Activated CD8-positive, alpha-beta T cell treated with anti-CD3 and anti-CD28 coated beads, Interleukin-2, amount 10 ng/mL, durations not matched to agents 7 days and 5 days (primary cell): ENCODE results near the gene MAN1A2. TPM values are rescaled to one million over a fixed set of nuclear protein-coding genes. Genes with fewer than 3 reads are reported as not detected.
A peak's percentile ranks its signal among the peaks of the same experiment; 100 is the strongest.
"Not testable (repeated sequence)": the region's sequence is repeated elsewhere in the genome, so short reads cannot be mapped to it uniquely, and the experiment has no call there.

ENCODE experiments used
- ATAC-seq: fragments of 150-1000 bp; cut with Tn5 transposase; one replicate; pipeline ENCODE4 v1.10.0; 2021; ENCODE audit warnings: moderate library complexity
- CTCF ChIA-PET: fragments of 350-600 bp; sonication (Branson Sonifier 250); formaldehyde crosslinking; loops from one replicate; lab custom pipeline; 2021; ENCODE audit warnings: antibody characterized with exemption; lab: Charles Lee
- POLR2A ChIA-PET: fragments of 350-600 bp; sonication (Branson Sonifier 250); formaldehyde crosslinking; loops from one replicate; lab custom pipeline; 2021; ENCODE audit warnings: antibody characterized with exemption; lab: Charles Lee
- DNase-seq: peaks from one replicate; pipeline ENCODE4 v3.0.0-alpha.2; 2020
- H3K27ac Mint-ChIP-seq: one replicate; pipeline ENCODE4 v1.8.0; 2021; ENCODE audit warnings: mild to moderate bottlenecking, mixed read lengths
- H3K27me3 Mint-ChIP-seq: one replicate; pipeline ENCODE4 v1.8.0; 2021; ENCODE audit warnings: low read depth, mixed read lengths
- H3K36me3 Mint-ChIP-seq: one replicate; pipeline ENCODE4 v1.8.0; 2021; ENCODE audit warnings: low read depth, mixed read lengths
- H3K4me1 Mint-ChIP-seq: one replicate; pipeline ENCODE4 v1.8.0; 2021; ENCODE audit warnings: low read depth, mixed read lengths
- H3K4me3 Mint-ChIP-seq: one replicate; pipeline ENCODE4 v1.8.0; 2021; ENCODE audit warnings: mild to moderate bottlenecking, mixed read lengths
- H3K9me3 Mint-ChIP-seq: one replicate; pipeline ENCODE4 v1.8.0; 2022; ENCODE audit warnings: mixed read lengths; ENCODE audit not compliant: insufficient read depth
- total RNA-seq, 2 experiments: library from RNA; stranded (reverse); gene quantifications; one replicate each; pipeline ENCODE4 v1.2.3, GENCODE V29; 2021

MAN1A2 gene
- total RNA-seq = 10 to 100 TPM; 32.8 to 33.2 TPM

DNA sequence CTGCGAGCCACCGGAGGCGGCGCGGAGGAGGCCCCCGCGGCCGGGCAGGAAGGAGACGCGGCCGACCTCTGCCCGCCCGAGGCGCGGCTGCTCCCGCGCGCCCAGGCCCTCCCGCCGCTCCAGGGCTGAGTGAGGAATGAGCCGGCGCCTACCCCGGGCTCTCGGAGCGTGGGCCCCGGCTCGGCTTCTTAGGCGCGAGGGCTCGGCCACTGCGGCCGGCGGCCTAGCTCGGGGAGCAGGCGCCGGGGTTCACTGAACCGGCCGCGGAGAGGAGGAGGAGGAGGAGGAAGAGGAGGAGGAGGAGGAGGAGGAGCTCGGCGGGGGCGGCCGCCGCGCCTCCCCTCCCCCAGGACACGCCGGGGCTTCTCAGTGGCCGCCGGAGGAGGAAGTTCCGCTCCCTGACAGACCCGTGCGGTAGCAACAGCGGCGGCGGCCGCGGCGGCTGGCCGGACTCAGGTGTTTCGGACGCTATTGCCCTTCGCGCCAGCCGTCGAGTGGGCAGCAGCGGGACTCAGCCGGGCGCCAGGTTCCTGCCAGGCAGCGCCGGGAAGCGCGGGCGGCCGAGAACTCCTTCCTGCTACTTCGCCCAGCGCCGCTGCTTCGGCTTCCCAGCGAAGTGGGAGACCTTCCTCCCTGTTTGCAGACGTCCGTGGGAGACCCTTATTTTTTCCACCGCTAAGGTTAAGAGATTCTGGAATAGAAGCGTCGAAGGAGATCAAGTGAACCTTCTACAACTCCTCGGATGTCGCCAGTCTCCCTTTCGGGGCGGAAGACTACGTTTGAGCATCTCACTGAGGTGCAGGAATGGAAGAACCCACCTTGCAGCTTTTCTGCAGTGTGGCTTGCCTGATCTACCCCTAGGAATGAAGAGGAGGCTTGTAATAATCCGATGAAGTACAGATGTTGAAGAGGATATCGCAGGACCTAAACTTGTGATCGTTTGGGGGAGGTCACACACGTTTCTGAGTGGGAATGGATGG is at the start of gene MAN1A2:
Gene MAN1A2, plus strand, starts transcription at position 404 of the 980 bp plus-strand sequence. CDS start 735 bp downstream, outside the sequence.
- ChIA-PET CTCF (interaction anchor here (1.3 kb wide), 1 partner anchor 167 kb away, joined by 3 read pairs; no protein-coding TSS in a partner anchor), POLR2A (interaction anchor here (0.5 to 1.3 kb wide), 7 partner anchors 9 to 423 kb away, joined by 3 to 7 read pairs (median 3); no protein-coding TSS in a partner anchor)
- peak; percentile 75 for ATAC-seq
- Mint-ChIP-seq H3K4me1 (peaks cover 45% of the 10 kb centered on the region), H3K36me3 (peaks cover 13% of the 10 kb centered on the region), H3K27me3 (no peaks in the 10 kb centered on the region), H3K27ac (peak within 1 kb of the TSS; percentile 97), H3K4me3 (peak within 1 kb of the TSS; percentile 96), H3K9me3 (no peaks in the 10 kb centered on the region)
- peak; percentile 84 for DNase-seq

DNA sequence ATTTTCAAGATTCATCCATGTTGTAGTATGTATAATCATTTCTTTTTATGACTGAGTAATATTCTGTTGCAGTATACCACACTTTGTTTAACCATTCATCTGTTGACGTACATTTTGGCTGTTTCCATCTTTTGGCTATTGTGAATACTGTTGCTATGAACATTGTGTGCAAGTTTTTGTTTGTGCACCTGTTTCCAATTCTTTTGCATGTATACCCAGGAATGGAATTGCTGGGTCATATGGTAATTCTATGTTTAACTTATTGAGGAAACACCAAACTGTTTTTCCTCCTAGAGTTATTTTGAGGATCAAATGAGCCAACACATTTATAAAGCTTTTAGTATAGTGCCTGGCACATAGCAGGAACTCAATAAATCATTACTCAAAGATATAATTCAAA is 49.2 kb upstream of the MAN1A2 start:
- Mint-ChIP-seq H3K4me3 (no peak overlapping the region), H3K4me1 (no peaks in the 10 kb centered on the region), H3K27me3 (peaks cover 7% of the 10 kb centered on the region), H3K27ac (no peak overlapping the region), H3K9me3 (no peaks in the 10 kb centered on the region), H3K36me3 (no peaks in the 10 kb centered on the region)
- ChIA-PET POLR2A (no interaction called here), CTCF (no interaction called here)
- DNase-seq (no peak), ATAC-seq (no peak)

DNA sequence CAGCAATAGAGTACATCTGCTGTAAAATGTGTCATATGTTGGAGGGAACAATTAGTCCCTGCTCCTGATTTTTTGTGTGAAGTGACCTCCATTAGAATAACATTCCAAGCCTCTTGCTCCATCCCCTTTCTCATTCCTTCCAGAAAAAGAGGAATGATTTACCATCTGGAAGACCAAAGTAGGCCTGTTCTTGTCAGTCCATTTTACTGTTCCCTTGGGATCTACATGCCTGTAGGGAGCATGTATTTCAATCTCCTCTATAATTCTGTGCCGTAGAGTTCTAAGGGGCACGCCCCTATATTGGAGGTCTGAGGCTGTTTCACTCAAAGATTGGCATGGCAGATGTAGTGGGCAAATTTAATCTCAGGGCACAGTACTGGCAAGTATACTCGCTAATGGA is 48.8 kb upstream of the MAN1A2 start:
- CTCF ChIA-PET = no interaction called here
- Mint-ChIP-seq H3K4me1 (no peaks in the 10 kb centered on the region), H3K27ac (no peak overlapping the region), H3K27me3 (peaks cover 10% of the 10 kb centered on the region), H3K4me3 (no peak overlapping the region), H3K36me3 (no peaks in the 10 kb centered on the region), H3K9me3 (no peaks in the 10 kb centered on the region)
- no peak for ATAC-seq
- POLR2A ChIA-PET = no interaction called here
- no peak for DNase-seq

DNA sequence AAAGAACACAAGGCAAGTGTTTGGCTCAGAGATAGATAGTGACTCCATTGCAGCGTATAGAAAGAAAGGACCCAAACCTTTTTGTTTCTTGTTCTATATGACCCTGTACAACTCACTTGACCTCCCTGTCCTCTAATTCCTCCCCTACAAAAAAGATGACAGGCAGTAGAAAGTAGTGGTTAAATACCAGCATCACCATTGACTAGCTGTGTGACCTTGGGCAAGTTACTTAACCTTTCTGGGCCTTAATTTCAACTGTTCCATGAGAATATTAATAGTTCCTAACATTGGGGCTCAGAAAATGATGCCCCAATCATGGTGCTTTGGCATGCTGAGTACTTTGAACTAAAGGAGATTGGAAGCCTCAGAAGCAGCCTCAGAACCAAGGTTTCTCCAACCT is 46.7 kb upstream of the MAN1A2 start:
- H3K9me3 Mint-ChIP-seq = no peaks in the 10 kb centered on the region
- H3K36me3 Mint-ChIP-seq = no peaks in the 10 kb centered on the region
- H3K27me3 Mint-ChIP-seq = peaks cover 21% of the 10 kb centered on the region
- DNase-seq (no peak), ATAC-seq (no peak)
- ChIA-PET POLR2A (no interaction called here), CTCF (no interaction called here)
- no peak overlapping the region for H3K4me3 Mint-ChIP-seq
- no peaks in the 10 kb centered on the region for H3K4me1 Mint-ChIP-seq
- H3K27ac Mint-ChIP-seq = no peak overlapping the region

DNA sequence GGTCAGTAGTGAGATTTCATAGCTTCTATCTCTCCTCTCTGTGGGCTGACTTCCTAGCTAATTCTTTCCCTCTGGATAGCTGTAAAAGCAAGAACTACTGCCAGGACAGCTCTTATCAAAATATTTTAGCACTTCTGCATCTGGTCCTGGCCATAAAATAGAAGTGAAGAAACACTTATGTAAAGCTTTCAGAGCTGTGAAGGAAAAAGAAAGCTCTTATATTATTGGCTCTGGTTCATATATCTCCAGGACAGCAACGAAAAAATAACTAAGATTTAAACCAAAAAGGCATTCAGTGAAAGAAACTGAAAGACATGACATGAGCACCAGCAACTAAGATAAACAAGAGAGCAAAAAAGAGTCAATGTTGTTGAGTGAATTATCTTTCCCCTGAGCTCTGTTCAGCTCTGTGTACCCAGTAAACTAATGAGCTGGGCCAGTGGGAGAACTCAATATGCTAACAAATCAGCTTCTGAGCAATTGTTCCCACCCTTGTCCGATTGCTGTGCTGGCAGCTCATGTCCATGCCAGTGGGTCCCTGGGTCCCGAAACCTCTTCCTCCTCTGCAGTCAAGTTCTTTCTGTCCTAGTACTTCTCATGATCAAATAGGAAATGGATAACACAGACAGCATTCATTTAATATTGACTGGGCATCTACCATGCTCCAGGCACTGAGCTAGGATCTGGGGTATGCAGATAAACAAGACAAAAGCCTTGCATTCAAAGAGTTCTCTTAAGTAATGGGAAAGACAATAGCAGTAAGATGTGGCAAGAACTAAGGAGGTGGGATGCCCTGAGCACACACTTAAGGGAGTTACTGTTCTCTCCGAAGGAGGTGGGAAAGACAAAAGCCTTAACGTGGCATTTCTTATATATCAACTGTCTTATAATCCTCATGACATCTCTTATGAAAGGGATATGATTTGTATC is 45.3 kb upstream of the MAN1A2 start:
- Mint-ChIP-seq H3K4me3 (no peak overlapping the region), H3K36me3 (no peaks in the 10 kb centered on the region), H3K27ac (no peak overlapping the region), H3K27me3 (peaks cover 21% of the 10 kb centered on the region), H3K9me3 (no peaks in the 10 kb centered on the region), H3K4me1 (no peaks in the 10 kb centered on the region)
- ATAC-seq = no peak
- DNase-seq = no peak
- CTCF ChIA-PET = interaction anchor here (1.5 kb wide), 1 partner anchor 14 kb away, joined by 4 read pairs; no protein-coding TSS in a partner anchor
- POLR2A ChIA-PET = interaction anchor here (0.6 to 1.1 kb wide), 2 partner anchors 9 to 30 kb away, joined by 3 to 4 read pairs; no protein-coding TSS in a partner anchor

DNA sequence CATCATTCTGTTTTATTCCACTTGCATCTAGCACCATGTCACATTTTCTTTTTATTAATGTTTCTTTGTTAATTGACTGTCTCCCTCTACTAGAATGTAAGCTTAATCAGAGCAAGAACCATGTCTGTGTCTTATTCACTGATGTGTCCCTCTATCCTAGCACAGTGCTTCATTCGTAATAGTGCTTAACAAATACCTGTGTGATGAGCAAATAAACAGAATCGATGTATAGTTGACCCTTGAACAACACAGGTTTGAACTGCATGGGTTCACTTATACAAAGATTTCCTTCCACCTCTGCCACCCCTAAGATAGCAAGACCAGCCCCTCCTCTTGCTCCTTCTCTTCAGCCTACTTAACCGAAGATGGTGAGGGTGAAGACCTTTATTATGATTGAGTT is 42.9 kb upstream of the MAN1A2 start:
- DNase-seq = no peak
- Mint-ChIP-seq H3K27me3 (peaks cover 22% of the 10 kb centered on the region), H3K4me3 (no peak overlapping the region), H3K9me3 (no peaks in the 10 kb centered on the region), H3K4me1 (no peaks in the 10 kb centered on the region), H3K27ac (no peak overlapping the region), H3K36me3 (no peaks in the 10 kb centered on the region)
- ATAC-seq = no peak
- ChIA-PET CTCF (no interaction called here), POLR2A (no interaction called here)

DNA sequence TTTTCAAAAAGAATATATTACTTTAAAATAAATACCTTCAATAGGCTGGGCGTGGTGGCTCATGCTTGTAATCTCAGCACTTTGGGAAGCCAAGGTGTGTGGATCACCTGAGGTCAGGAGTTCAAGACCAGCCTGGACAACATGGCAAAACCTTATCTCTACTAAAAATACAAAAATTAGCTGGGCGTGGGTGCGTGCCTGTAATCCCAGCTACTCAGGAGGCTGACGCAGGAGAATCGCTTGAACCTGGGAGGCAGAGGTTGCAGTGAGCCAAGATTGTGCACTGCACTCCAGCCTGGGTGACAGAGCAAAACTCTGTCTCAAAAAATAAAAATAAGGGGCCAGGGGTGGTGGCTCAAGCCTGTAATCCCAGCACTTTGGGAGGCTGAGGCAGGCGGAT is 41.2 kb upstream of the MAN1A2 start:
- DNase-seq, H3K4me1 Mint-ChIP-seq, H3K27ac Mint-ChIP-seq, CTCF ChIA-PET, H3K9me3 Mint-ChIP-seq, H3K36me3 Mint-ChIP-seq, ATAC-seq, H3K4me3 Mint-ChIP-seq, POLR2A ChIA-PET: not testable (repeated sequence)
- peaks cover 22% of the 10 kb centered on the region for H3K27me3 Mint-ChIP-seq

DNA sequence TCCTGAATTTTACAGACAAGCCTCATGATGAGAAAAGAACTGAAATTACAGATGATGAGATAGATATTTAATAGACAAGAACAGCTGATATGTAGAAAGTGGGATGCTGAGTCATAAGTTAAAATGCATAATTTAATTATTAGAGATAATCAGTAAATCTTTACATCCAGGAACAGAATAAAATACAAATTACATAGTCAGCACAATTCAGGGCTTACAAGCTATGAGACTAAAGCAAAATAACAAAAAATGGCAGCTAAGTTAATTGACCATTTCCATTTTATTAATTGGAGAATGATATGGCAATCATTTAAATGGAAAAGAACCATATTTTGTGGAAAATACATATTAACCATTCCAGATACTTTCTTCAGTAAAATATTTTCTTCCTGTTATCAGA is 40.2 kb upstream of the MAN1A2 start:
- Mint-ChIP-seq H3K4me1 (no peaks in the 10 kb centered on the region), H3K36me3 (no peaks in the 10 kb centered on the region), H3K4me3 (no peak overlapping the region), H3K27me3 (peaks cover 22% of the 10 kb centered on the region), H3K9me3 (no peaks in the 10 kb centered on the region), H3K27ac (no peak overlapping the region)
- CTCF ChIA-PET = no interaction called here
- POLR2A ChIA-PET = no interaction called here
- no peak for DNase-seq
- no peak for ATAC-seq

DNA sequence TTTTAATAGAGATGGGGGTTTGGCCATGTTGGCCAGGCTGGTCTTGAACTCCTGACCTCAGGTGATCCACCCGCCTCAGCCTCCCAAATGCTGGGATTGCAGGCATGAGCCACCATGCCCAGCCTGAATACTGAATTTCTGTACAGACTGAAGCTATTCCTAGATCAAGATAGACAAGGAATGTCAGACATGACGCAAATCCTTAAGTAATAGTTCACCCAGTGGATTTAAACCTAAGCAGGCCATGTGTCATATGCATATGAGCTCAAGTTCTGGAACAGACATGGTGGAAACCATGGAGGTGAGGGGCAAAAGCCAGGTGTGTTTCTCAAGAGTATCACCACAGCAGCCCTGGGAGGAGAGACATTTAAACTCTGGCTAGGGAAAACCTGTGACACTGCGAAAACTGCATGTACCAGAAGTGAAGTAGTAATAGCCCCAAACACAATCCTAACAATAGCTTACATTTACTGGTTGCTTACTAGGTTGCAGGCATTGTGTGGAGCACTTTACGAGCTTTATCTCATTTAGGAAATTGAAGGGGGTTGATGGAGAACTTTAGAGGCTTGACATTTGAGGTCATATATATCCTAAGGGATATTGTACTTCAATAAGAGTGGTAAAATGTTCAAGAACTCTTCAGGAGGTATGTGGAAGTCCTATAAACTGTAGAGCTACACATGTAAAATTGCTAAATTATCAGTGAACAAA is 31.7 kb upstream of the MAN1A2 start:
- Mint-ChIP-seq H3K27ac (no peak overlapping the region), H3K4me1 (peaks cover 3% of the 10 kb centered on the region), H3K9me3 (peaks cover 4% of the 10 kb centered on the region), H3K27me3 (peaks cover 2% of the 10 kb centered on the region), H3K36me3 (no peaks in the 10 kb centered on the region), H3K4me3 (no peak overlapping the region)
- ATAC-seq = no peak
- DNase-seq = no peak
- CTCF ChIA-PET = interaction anchor here (1.6 kb wide), 1 partner anchor 13 kb away, joined by 4 read pairs; no protein-coding TSS in a partner anchor
- POLR2A ChIA-PET = no interaction called here

DNA sequence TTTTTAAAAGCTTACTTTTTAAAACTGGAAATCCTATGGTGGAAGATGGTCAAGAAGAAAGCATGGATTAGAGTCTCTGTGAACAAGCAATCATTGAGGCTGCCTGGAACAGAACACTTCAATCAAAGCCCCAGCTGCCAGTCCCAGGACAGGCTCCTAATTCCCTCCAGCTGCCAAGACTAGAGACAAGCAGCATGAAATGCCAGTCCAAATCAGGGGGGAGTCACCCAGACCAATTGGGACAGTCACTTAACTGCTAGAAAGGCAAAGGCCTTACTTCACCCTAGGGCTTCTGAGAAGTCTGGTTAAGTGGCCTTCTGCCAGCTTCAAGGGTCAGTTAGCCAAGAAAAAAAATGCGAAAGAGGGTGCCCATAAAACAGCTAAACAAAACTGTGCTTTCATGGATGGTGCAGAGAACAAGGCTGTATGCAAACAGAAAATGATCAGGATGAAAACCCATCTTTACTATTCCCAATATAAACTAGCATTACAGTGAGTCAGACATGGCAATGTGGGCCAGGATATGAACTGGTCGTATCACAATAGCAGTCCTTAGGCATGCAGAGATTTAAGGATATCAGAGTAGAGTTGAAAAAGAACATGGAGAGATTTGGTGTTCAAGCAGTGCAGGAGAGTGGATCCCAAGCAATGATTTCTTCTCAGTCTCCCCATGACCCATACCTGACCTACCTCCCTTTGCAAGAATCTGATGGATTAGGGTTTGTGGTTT is 31.0 kb upstream of the MAN1A2 start:
- Mint-ChIP-seq H3K27me3 (peaks cover 2% of the 10 kb centered on the region), H3K4me1 (peaks cover 3% of the 10 kb centered on the region), H3K4me3 (no peak overlapping the region), H3K36me3 (no peaks in the 10 kb centered on the region), H3K9me3 (peaks cover 4% of the 10 kb centered on the region), H3K27ac (no peak overlapping the region)
- ChIA-PET CTCF (interaction anchor here (1.6 kb wide), 1 partner anchor 13 kb away, joined by 4 read pairs; no protein-coding TSS in a partner anchor), POLR2A (no interaction called here)
- DNase-seq = no peak
- no peak for ATAC-seq
